HepG2 (cell line): ENCODE data around the gene NDUFAF8. TPM values are rescaled to one million over a fixed set of nuclear protein-coding genes. Genes with fewer than 3 reads are reported as not detected.

Source experiments
- ARHGAP35 ChIP-seq: sonication (generic); formaldehyde crosslinking; IDR thresholded peaks from 2 replicates; pipeline ENCODE4 v1.9.0; 2022; ENCODE audit warnings: mild to moderate bottlenecking, inconsistent platforms, moderate library complexity, missing genetic modification reagents, borderline replicate concordance
- MAZ ChIP-seq, 2 experiments: sonication (generic) in 1 of 2; formaldehyde crosslinking in 1 of 2; IDR thresholded peaks; 2 replicates each; pipeline versions ENCODE4 v1.5.0 to v1.6.1; 2012 to 2020; ENCODE audit warnings: low read depth in 2 of 2, mild to moderate bottlenecking in 2 of 2, borderline replicate concordance in 1 of 2, improper control_type of control experiment in 1 of 2, low read length in 1 of 2, missing genetic modification reagents in 1 of 2, moderate library complexity in 1 of 2
- PRPF4 ChIP-seq: fragments of 200-400 bp; formaldehyde crosslinking; IDR thresholded peaks from 2 replicates; pipeline ENCODE4 v1.6.1; 2016; ENCODE audit warnings: low read length, low read depth; ENCODE audit not compliant: poor library complexity, severe bottlenecking
- TMF1 ChIP-seq: sonication (generic); formaldehyde crosslinking; IDR thresholded peaks from 2 replicates; pipeline ENCODE4 v1.8.1; 2022; ENCODE audit warnings: low read depth, missing genetic modification reagents
- ZBTB38 ChIP-seq: sonication (generic); formaldehyde crosslinking; IDR thresholded peaks from 2 replicates; pipeline ENCODE4 v1.5.1; 2020; ENCODE audit warnings: mild to moderate bottlenecking, missing genetic modification reagents
- ZFP36L1 ChIP-seq: sonication (generic); formaldehyde crosslinking; IDR thresholded peaks from 2 replicates; pipeline ENCODE4 v1.8.0; 2022; ENCODE audit warnings: mild to moderate bottlenecking, missing genetic modification reagents, moderate library complexity
- ZNF30 ChIP-seq: sonication (generic); formaldehyde crosslinking; IDR thresholded peaks from 2 replicates; pipeline ENCODE4 v1.5.0; 2020; ENCODE audit warnings: mild to moderate bottlenecking, missing genetic modification reagents
- ZNF674 ChIP-seq: sonication (generic); formaldehyde crosslinking; IDR thresholded peaks from 2 replicates; pipeline ENCODE4 v1.5.0; 2020; ENCODE audit warnings: low read depth, mild to moderate bottlenecking, missing genetic modification reagents
- ZNF772 ChIP-seq: sonication (generic); formaldehyde crosslinking; IDR thresholded peaks from 2 replicates; pipeline ENCODE4 v1.5.0; 2020; ENCODE audit warnings: mild to moderate bottlenecking, missing genetic modification reagents
- polyA plus RNA-seq, 8 experiments: library from polyadenylated mRNA; depleted of rRNA in 3 of 8; stranded (reverse) in 7 of 8; unstranded in 1 of 8; fragments of >200 nt; fragmentation: Illumina TruSeq in 4 of 8; extraction: Trizol in 4 of 8; gene quantifications; 2 replicates each; pipeline versions ENCODE4 v1.2.1 to v1.2.3, GENCODE V29; 2011 to 2016; ENCODE audit warnings: low read depth in 4 of 8, missing spikeins in 1 of 8, mixed read lengths in 1 of 8; ENCODE audit not compliant: insufficient read depth in 1 of 8
- total RNA-seq, 5 experiments: library from RNA; depleted of rRNA; stranded (reverse); fragments of >200 nt; fragmentation: Illumina TruSeq; extraction: Trizol; gene quantifications; 2 replicates each; pipeline ENCODE4 v1.2.3, GENCODE V29; 2016; ENCODE audit warnings: low read depth in 1 of 5
- TF ChIP-seq, protein P1 (sequence below): sonication (generic); formaldehyde crosslinking; IDR thresholded peaks from 2 replicates; pipeline ENCODE4 v1.4.0; 2020; ENCODE audit warnings: missing genetic modification reagents
- TF ChIP-seq, protein P2 (sequence below): sonication (generic); formaldehyde crosslinking; IDR thresholded peaks from 2 replicates; pipeline ENCODE4 v1.4.0; 2020; ENCODE audit warnings: missing genetic modification reagents
- TF ChIP-seq, protein P3 (sequence below): sonication (generic); formaldehyde crosslinking; IDR thresholded peaks from 2 replicates; pipeline ENCODE4 v1.4.0; 2020; ENCODE audit warnings: missing genetic modification reagents
- TF ChIP-seq, protein P4 (sequence below): sonication (generic); formaldehyde crosslinking; IDR thresholded peaks from 2 replicates; pipeline ENCODE4 v1.4.0; 2020; ENCODE audit warnings: mild to moderate bottlenecking, missing genetic modification reagents
- TF ChIP-seq, protein P5 (sequence below): sonication (generic); formaldehyde crosslinking; IDR thresholded peaks from 2 replicates; pipeline ENCODE4 v1.5.1; 2020; ENCODE audit warnings: mild to moderate bottlenecking, missing genetic modification reagents

The NDUFAF8 gene
- total and polyA plus RNA-seq, 2 of the 13 experiments (the other 11 are each of a cell fraction or from before 2014, with no cell fraction given): 75.6 to 233 TPM

DNA sequence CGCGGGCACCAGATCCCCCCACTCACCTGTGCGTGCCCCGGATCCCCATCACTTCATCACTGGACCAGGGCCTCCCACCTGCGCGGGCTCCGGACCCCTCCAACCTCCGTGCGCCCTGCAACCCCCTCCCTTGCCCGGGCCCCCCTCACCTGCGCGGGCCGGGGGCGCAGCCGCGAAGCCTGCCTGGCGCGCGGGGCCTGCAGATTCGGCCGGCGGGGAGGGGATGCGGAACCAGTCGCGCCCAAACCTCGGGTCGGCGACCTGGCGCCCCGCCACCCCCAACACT is 16.6 kb upstream of the NDUFAF8 start (continued):
- TF ChIP-seq, protein P1, sequence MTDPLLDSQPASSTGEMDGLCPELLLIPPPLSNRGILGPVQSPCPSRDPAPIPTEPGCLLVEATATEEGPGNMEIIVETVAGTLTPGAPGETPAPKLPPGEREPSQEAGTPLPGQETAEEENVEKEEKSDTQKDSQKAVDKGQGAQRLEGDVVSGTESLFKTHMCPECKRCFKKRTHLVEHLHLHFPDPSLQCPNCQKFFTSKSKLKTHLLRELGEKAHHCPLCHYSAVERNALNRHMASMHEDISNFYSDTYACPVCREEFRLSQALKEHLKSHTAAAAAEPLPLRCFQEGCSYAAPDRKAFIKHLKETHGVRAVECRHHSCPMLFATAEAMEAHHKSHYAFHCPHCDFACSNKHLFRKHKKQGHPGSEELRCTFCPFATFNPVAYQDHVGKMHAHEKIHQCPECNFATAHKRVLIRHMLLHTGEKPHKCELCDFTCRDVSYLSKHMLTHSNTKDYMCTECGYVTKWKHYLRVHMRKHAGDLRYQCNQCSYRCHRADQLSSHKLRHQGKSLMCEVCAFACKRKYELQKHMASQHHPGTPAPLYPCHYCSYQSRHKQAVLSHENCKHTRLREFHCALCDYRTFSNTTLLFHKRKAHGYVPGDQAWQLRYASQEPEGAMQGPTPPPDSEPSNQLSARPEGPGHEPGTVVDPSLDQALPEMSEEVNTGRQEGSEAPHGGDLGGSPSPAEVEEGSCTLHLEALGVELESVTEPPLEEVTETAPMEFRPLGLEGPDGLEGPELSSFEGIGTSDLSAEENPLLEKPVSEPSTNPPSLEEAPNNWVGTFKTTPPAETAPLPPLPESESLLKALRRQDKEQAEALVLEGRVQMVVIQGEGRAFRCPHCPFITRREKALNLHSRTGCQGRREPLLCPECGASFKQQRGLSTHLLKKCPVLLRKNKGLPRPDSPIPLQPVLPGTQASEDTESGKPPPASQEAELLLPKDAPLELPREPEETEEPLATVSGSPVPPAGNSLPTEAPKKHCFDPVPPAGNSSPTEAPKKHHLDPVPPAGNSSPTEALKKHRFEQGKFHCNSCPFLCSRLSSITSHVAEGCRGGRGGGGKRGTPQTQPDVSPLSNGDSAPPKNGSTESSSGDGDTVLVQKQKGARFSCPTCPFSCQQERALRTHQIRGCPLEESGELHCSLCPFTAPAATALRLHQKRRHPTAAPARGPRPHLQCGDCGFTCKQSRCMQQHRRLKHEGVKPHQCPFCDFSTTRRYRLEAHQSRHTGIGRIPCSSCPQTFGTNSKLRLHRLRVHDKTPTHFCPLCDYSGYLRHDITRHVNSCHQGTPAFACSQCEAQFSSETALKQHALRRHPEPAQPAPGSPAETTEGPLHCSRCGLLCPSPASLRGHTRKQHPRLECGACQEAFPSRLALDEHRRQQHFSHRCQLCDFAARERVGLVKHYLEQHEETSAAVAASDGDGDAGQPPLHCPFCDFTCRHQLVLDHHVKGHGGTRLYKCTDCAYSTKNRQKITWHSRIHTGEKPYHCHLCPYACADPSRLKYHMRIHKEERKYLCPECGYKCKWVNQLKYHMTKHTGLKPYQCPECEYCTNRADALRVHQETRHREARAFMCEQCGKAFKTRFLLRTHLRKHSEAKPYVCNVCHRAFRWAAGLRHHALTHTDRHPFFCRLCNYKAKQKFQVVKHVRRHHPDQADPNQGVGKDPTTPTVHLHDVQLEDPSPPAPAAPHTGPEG (CRISPR knock-in tag): no peak
- no peak for TF ChIP-seq ZNF674
- TF ChIP-seq, protein P2, sequence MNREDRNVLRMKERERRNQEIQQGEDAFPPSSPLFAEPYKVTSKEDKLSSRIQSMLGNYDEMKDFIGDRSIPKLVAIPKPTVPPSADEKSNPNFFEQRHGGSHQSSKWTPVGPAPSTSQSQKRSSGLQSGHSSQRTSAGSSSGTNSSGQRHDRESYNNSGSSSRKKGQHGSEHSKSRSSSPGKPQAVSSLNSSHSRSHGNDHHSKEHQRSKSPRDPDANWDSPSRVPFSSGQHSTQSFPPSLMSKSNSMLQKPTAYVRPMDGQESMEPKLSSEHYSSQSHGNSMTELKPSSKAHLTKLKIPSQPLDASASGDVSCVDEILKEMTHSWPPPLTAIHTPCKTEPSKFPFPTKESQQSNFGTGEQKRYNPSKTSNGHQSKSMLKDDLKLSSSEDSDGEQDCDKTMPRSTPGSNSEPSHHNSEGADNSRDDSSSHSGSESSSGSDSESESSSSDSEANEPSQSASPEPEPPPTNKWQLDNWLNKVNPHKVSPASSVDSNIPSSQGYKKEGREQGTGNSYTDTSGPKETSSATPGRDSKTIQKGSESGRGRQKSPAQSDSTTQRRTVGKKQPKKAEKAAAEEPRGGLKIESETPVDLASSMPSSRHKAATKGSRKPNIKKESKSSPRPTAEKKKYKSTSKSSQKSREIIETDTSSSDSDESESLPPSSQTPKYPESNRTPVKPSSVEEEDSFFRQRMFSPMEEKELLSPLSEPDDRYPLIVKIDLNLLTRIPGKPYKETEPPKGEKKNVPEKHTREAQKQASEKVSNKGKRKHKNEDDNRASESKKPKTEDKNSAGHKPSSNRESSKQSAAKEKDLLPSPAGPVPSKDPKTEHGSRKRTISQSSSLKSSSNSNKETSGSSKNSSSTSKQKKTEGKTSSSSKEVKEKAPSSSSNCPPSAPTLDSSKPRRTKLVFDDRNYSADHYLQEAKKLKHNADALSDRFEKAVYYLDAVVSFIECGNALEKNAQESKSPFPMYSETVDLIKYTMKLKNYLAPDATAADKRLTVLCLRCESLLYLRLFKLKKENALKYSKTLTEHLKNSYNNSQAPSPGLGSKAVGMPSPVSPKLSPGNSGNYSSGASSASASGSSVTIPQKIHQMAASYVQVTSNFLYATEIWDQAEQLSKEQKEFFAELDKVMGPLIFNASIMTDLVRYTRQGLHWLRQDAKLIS: no peak
- TF ChIP-seq TMF1 (CRISPR knock-in tag): no peak
- TF ChIP-seq PRPF4: no peak
- TF ChIP-seq ZBTB38: no peak
- no peak for TF ChIP-seq ZFP36L1
- no peak for TF ChIP-seq ZNF772 (CRISPR knock-in tag)
- no peak for TF ChIP-seq MAZ (IDR thresholded peaks at IDR 0.05; ENCODE audit: borderline replicate concordance, low read depth, low read length)
- TF ChIP-seq MAZ (CRISPR knock-in tag; IDR thresholded peaks at IDR 0.05; ENCODE audit: low read depth): no peak
- TF ChIP-seq, protein P3, sequence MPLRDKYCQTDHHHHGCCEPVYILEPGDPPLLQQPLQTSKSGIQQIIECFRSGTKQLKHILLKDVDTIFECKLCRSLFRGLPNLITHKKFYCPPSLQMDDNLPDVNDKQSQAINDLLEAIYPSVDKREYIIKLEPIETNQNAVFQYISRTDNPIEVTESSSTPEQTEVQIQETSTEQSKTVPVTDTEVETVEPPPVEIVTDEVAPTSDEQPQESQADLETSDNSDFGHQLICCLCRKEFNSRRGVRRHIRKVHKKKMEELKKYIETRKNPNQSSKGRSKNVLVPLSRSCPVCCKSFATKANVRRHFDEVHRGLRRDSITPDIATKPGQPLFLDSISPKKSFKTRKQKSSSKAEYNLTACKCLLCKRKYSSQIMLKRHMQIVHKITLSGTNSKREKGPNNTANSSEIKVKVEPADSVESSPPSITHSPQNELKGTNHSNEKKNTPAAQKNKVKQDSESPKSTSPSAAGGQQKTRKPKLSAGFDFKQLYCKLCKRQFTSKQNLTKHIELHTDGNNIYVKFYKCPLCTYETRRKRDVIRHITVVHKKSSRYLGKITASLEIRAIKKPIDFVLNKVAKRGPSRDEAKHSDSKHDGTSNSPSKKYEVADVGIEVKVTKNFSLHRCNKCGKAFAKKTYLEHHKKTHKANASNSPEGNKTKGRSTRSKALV (CRISPR knock-in tag): no peak
- TF ChIP-seq, protein P4, sequence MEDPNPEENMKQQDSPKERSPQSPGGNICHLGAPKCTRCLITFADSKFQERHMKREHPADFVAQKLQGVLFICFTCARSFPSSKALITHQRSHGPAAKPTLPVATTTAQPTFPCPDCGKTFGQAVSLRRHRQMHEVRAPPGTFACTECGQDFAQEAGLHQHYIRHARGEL (CRISPR knock-in tag): no peak
- peak; percentile 74; the same call in 1 of the 2 replicates for TF ChIP-seq ZNF30 (CRISPR knock-in tag)
- TF ChIP-seq ARHGAP35 (CRISPR knock-in tag): 0 out of 2 replicates have a peak, but pooled peaks have one; percentile 36
- TF ChIP-seq, protein P5, sequence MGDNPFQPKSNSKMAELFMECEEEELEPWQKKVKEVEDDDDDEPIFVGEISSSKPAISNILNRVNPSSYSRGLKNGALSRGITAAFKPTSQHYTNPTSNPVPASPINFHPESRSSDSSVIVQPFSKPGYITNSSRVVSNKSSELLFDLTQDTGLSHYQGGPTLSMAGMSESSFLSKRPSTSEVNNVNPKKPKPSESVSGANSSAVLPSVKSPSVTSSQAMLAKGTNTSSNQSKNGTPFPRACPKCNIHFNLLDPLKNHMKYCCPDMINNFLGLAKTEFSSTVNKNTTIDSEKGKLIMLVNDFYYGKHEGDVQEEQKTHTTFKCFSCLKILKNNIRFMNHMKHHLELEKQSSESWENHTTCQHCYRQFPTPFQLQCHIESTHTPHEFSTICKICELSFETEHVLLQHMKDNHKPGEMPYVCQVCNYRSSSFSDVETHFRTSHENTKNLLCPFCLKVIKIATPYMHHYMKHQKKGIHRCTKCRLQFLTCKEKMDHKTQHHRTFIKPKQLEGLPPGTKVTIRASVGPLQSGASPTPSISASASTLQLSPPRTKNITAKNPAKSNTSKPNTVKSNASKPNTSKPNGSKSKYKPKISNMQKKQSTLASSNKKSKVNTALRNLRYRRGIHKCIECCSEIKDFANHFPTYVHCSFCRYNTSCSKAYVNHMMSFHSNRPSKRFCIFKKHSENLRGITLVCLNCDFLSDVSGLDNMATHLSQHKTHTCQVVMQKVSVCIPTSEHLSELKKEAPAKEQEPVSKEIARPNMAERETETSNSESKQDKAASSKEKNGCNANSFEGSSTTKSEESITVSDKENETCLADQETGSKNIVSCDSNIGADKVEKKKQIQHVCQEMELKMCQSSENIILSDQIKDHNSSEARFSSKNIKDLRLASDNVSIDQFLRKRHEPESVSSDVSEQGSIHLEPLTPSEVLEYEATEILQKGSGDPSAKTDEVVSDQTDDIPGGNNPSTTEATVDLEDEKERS: no peak
